ENCODE measurements around the gene NKAPD1. TPM values are rescaled to one million over a fixed set of nuclear protein-coding genes. Genes with fewer than 3 reads are reported as not detected.

The NKAPD1 gene
- total RNA-seq, 1 donor from 2014 or later: 60.0 TPM

DNA sequence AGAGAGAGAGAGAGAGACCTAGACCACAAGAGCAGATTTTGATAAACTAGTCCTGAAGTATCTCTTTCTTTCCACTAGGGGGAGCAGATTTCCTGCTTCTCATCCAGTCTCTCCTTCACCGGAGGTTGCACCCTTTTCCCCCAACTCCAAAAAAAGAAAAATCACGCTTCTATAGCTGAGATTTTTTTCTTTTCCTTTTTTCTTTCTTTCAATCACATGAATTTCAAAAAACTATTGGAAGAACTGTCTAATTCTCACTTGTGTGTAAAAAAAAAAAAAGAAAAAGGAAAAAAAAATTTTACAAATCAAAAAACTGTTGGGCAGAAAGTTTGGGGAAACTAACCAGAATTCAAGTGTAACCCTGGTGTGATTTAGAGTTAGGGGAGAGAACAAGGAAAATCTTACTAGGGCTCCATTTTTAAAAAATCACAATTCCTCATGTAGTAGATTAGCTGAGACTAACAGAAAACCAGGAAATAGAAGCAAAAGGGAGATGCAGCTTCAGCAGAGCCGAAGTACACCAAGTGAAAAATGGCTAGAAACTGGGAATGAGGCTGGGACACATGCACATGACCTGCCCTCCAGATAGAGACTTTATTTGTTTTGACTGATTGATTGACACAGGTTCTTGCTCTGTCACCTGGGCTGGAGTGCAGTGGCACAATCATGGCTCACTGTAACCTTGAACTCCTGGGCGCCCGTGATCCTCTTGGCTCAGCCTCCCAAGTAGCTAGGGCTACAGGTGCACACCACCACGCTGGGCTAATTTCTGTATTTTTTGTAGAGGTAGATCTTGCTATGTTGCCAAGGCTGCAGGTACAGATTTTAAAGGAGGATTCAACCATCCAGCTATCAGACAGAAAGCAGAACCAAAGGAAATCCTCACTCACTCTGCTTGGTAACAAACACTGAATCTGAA, 39.7 kb downstream of the NKAPD1 start:
- H3K4me1 ChIP-seq: no peaks in the 10 kb centered on the region
- Mint-ChIP-seq H3K4me1 (no peaks in the 10 kb centered on the region), H3K36me3 (no peaks in the 10 kb centered on the region), H3K4me3 (no peak overlapping the region), H3K9me3 (peaks cover 6% of the 10 kb centered on the region), H3K27ac (no peak overlapping the region), H3K27me3 (ENCODE audit: insufficient read depth, low read depth) (no peaks in the 10 kb centered on the region)
- H3K9ac ChIP-seq: no peak overlapping the region
- H3K79me2 ChIP-seq (ENCODE audit: low read depth): no peaks in the 10 kb centered on the region
- no peaks in the 10 kb centered on the region for H3K27me3 ChIP-seq
- DNase-seq (ENCODE audit: low spot score): peak; percentile 58
- no peak overlapping the region for H3K4me3 ChIP-seq
- no peak overlapping the region for H3K4me2 ChIP-seq
- no peaks in the 10 kb centered on the region for H3K36me3 ChIP-seq
- H4K20me1 ChIP-seq (ENCODE audit: low read depth): no peaks in the 10 kb centered on the region
- no peaks in the 10 kb centered on the region for H3K9me3 ChIP-seq (ENCODE audit: low read depth)
- H2AFZ ChIP-seq (replicated peaks): no peak overlapping the region
- H3F3A ChIP-seq (ENCODE audit: low read depth): no peaks in the 10 kb centered on the region
- H3K27ac ChIP-seq: no peak overlapping the region
- TF ChIP-seq, protein P1, sequence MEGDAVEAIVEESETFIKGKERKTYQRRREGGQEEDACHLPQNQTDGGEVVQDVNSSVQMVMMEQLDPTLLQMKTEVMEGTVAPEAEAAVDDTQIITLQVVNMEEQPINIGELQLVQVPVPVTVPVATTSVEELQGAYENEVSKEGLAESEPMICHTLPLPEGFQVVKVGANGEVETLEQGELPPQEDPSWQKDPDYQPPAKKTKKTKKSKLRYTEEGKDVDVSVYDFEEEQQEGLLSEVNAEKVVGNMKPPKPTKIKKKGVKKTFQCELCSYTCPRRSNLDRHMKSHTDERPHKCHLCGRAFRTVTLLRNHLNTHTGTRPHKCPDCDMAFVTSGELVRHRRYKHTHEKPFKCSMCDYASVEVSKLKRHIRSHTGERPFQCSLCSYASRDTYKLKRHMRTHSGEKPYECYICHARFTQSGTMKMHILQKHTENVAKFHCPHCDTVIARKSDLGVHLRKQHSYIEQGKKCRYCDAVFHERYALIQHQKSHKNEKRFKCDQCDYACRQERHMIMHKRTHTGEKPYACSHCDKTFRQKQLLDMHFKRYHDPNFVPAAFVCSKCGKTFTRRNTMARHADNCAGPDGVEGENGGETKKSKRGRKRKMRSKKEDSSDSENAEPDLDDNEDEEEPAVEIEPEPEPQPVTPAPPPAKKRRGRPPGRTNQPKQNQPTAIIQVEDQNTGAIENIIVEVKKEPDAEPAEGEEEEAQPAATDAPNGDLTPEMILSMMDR (IDR thresholded peaks at IDR 0.05): peak; percentile 71
- TF ChIP-seq EZH2phosphoT487 (IDR thresholded peaks at IDR 0.05): no peak

DNA sequence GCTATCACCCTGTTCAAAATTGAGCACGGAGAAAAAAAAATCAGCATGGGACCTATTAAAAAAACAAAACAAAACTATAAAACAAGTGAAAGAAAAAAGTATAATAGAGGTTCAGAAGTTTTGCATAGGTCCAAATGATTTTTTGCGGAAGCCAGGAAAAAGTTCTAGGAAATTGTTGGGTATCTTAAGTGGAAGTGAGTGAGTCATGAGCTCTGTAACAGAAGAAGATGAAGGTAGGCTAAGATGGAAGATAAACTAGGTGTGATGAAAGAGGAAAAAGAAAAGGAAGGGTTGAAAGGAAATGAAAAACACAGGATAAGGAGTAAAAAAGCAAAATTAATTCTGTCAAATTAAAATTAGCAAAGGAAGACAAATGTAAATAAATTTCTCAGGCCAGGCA, 40.4 kb downstream of the NKAPD1 start:
- DNase-seq (ENCODE audit: low spot score): no peak
- no peaks in the 10 kb centered on the region for H4K20me1 ChIP-seq (ENCODE audit: low read depth)
- Mint-ChIP-seq H3K36me3 (no peaks in the 10 kb centered on the region), H3K4me1 (no peaks in the 10 kb centered on the region), H3K27me3 (ENCODE audit: insufficient read depth, low read depth) (no peaks in the 10 kb centered on the region), H3K4me3 (no peak overlapping the region), H3K27ac (no peak overlapping the region), H3K9me3 (peaks cover 6% of the 10 kb centered on the region)
- H3K4me2 ChIP-seq: no peak overlapping the region
- no peak overlapping the region for H2AFZ ChIP-seq (replicated peaks)
- H3K9ac ChIP-seq: no peak overlapping the region
- H3K4me3 ChIP-seq: no peak overlapping the region
- H3K27ac ChIP-seq: no peak overlapping the region
- H3K36me3 ChIP-seq: no peaks in the 10 kb centered on the region
- no peaks in the 10 kb centered on the region for H3K4me1 ChIP-seq
- H3K27me3 ChIP-seq: no peaks in the 10 kb centered on the region
- TF ChIP-seq, protein P1 (IDR thresholded peaks at IDR 0.05): no peak
- TF ChIP-seq EZH2 (IDR thresholded peaks at IDR 0.05) (no peak), EZH2phosphoT487 (IDR thresholded peaks at IDR 0.05) (no peak)
- H3K9me3 ChIP-seq (ENCODE audit: low read depth): no peaks in the 10 kb centered on the region
- H3K79me2 ChIP-seq (ENCODE audit: low read depth): no peaks in the 10 kb centered on the region
- H3F3A ChIP-seq (ENCODE audit: low read depth): no peaks in the 10 kb centered on the region

DNA sequence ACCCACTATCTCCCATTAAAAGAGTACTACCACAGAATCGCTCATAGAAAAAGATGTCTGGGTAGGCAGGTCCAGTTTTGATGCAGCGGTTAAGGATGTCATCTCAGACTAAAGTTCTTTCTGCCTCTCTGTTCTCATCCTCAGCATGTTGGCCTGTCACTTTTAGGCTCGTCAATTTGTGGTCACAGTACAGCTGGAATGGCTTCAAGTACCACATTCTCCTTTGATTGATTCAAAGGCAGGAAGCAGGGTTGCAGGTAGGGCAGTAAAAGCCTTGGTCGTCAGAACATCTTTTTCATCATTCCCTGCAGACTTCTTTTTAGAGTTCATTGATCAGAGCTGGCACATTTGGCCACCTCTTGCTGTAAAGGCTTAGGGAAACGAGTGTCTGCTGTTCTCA, 41.3 kb downstream of the NKAPD1 start:
- no peak for DNase-seq (ENCODE audit: low spot score)
- Histone ChIP-seq H3K4me3 (no peak overlapping the region), H3K79me2 (ENCODE audit: low read depth) (no peaks in the 10 kb centered on the region), H3K4me1 (no peaks in the 10 kb centered on the region), H3K27me3 (no peaks in the 10 kb centered on the region), H3F3A (ENCODE audit: low read depth) (no peaks in the 10 kb centered on the region), H3K9me3 (ENCODE audit: low read depth) (no peaks in the 10 kb centered on the region), H3K9ac (no peak overlapping the region), H3K27ac (no peak overlapping the region), H3K36me3 (no peaks in the 10 kb centered on the region), H2AFZ (replicated peaks) (no peak overlapping the region), H3K4me2 (no peak overlapping the region), H4K20me1 (ENCODE audit: low read depth) (no peaks in the 10 kb centered on the region)
- H3K27me3 Mint-ChIP-seq (ENCODE audit: insufficient read depth, low read depth): no peaks in the 10 kb centered on the region
- TF ChIP-seq, protein P1 (IDR thresholded peaks at IDR 0.05): no peak
- TF ChIP-seq EZH2 (IDR thresholded peaks at IDR 0.05): no peak
- no peak for TF ChIP-seq EZH2phosphoT487 (IDR thresholded peaks at IDR 0.05)
- peaks cover 6% of the 10 kb centered on the region for H3K9me3 Mint-ChIP-seq
- H3K4me3 Mint-ChIP-seq: no peak overlapping the region
- H3K4me1 Mint-ChIP-seq: no peaks in the 10 kb centered on the region
- H3K36me3 Mint-ChIP-seq: no peaks in the 10 kb centered on the region
- no peak overlapping the region for H3K27ac Mint-ChIP-seq
